Measurements from ENCODE around the gene RENBP. TPM values are rescaled to one million over a fixed set of nuclear protein-coding genes. Genes with fewer than 3 reads are reported as not detected.

The RENBP gene
- total and polyA plus RNA-seq, 9 donors, result 0.80 to 4.9 (median 2.5) TPM

GRCh38 chrX:153903991-153904957 is 40.2 kb downstream of the RENBP start, which contains the start of gene AVPR2:
AVPR2 (plus strand) TSS chrX:153904673; CDS start chrX:153905146, 473 bp downstream.
- Histone ChIP-seq H3K27me3 (no peaks in the 10 kb centered on the region), H3K36me3 (no peaks in the 10 kb centered on the region), H3K4me3 (no peak within 1 kb of the TSS), H3K27ac (no peak within 1 kb of the TSS), H3K4me1 (ENCODE audit: insufficient read depth) (no peaks in the 10 kb centered on the region), H3K9me3 (no peaks in the 10 kb centered on the region)
- DNase-seq, result peak in 1 of 5 donors; percentile 19
- WGBS, 3 donors, result 50 to 66% (median 51%) methylated on average over 25 to 26 of the region's 26 CpGs
- intact Hi-C loops (cut with DNase I), result no loop called here
- TF ChIP-seq EP300 (IDR thresholded peaks at IDR 0.05), result no peak
- TF ChIP-seq CTCF (IDR thresholded peaks at IDR 0.05), result no peak
- TF ChIP-seq POLR2A (IDR thresholded peaks at IDR 0.05), result no peak

- DNase-seq, result peak in 1 of 5 donors; percentile 8
- Histone ChIP-seq H3K36me3 (no peaks in the 10 kb centered on the region), H3K27me3 (no peaks in the 10 kb centered on the region), H3K9me3 (no peaks in the 10 kb centered on the region), H3K4me1 (ENCODE audit: insufficient read depth) (no peaks in the 10 kb centered on the region), H3K27ac (no peak overlapping the region), H3K4me3 (no peak overlapping the region)
- no peak for TF ChIP-seq CTCF (IDR thresholded peaks at IDR 0.05)
- no peak for TF ChIP-seq EP300 (IDR thresholded peaks at IDR 0.05)
- TF ChIP-seq POLR2A (IDR thresholded peaks at IDR 0.05), result no peak
- intact Hi-C loops (cut with DNase I), result no loop called here
- WGBS, 3 donors, result 59 to 67% (median 66%) methylated on average over 18 of the region's 18 CpGs
These were observed 41.0 kb downstream of the RENBP start for GRCh38 chrX:153903238-153903980.

GRCh38 chrX:153902385-153902784 is 42.1 kb downstream of the RENBP start:
- Histone ChIP-seq H3K27me3 (no peaks in the 10 kb centered on the region), H3K4me1 (ENCODE audit: insufficient read depth) (no peaks in the 10 kb centered on the region), H3K4me3 (no peak overlapping the region), H3K9me3 (no peaks in the 10 kb centered on the region), H3K36me3 (no peaks in the 10 kb centered on the region), H3K27ac (no peak overlapping the region)
- TF ChIP-seq CTCF (IDR thresholded peaks at IDR 0.05), result no peak
- intact Hi-C loops (cut with DNase I), result no loop called here
- WGBS, 3 donors, result 66% methylated on average over 10 of the region's 10 CpGs
- peak in 1 of 5 donors; percentile 8 for DNase-seq

GRCh38 chrX:153901753-153902140 is 42.7 kb downstream of the RENBP start:
- TF ChIP-seq EP300 (IDR thresholded peaks at IDR 0.05) (no peak), POLR2A (IDR thresholded peaks at IDR 0.05) (no peak), CTCF (IDR thresholded peaks at IDR 0.05) (no peak)
- Histone ChIP-seq H3K9me3 (no peaks in the 10 kb centered on the region), H3K27ac (no peak overlapping the region), H3K36me3 (no peaks in the 10 kb centered on the region), H3K4me1 (ENCODE audit: insufficient read depth) (no peaks in the 10 kb centered on the region), H3K27me3 (no peaks in the 10 kb centered on the region), H3K4me3 (no peak overlapping the region)
- no peak for DNase-seq
- WGBS, 3 donors, result 46 to 53% (median 46%) methylated on average over 8 of the region's 8 CpGs
- intact Hi-C loops (cut with DNase I), result no loop called here
